Neutrophil (primary cell): ENCODE data around the gene ZNF773.
"Not testable (repeated sequence)": the region's sequence is repeated elsewhere in the genome, so short reads cannot be mapped to it uniquely, and the experiment has no call there.

Experiments used
- H3K27ac ChIP-seq: fragments of 200-600 bp; sonication (generic); 2 replicates; pipeline ENCODE4 v1.5.1; 2016; ENCODE audit warnings: mild to moderate bottlenecking, moderate library complexity
- H3K27me3 ChIP-seq: fragments of 200-600 bp; sonication (generic); 2 replicates; pipeline ENCODE4 v1.6.0; 2016; ENCODE audit warnings: mild to moderate bottlenecking
- H3K36me3 ChIP-seq: fragments of 200-600 bp; sonication (generic); 2 replicates; pipeline ENCODE4 v1.5.1; 2017
- H3K4me1 ChIP-seq, 2 experiments: fragments of 200-600 bp in 1 of 2; sonication (generic) in 1 of 2; 1 replicate in 1 of 2; 2 replicates in 1 of 2; pipeline versions ENCODE4 v1.5.1 to v1.6.1; 2013 to 2016; ENCODE audit warnings: low read depth in 1 of 2, low read length in 1 of 2, mild to moderate bottlenecking in 1 of 2, moderate library complexity in 1 of 2; ENCODE audit not compliant: control insufficient read depth in 1 of 2, insufficient read depth in 1 of 2
- H3K4me3 ChIP-seq, 2 experiments: fragments of 200-600 bp in 1 of 2; sonication (generic) in 1 of 2; 1 replicate in 1 of 2; 2 replicates in 1 of 2; pipeline ENCODE4 v1.5.1; 2013 to 2016; ENCODE audit warnings: low read depth in 1 of 2, low read length in 1 of 2, mild to moderate bottlenecking in 1 of 2, moderate library complexity in 1 of 2
- H3K9me3 ChIP-seq: fragments of 200-600 bp; sonication (generic); 2 replicates; pipeline ENCODE4 v1.5.1; 2016
- CTCF ChIP-seq: fragments of 200-600 bp; sonication (generic); IDR thresholded peaks from 2 replicates; pipeline ENCODE4 v1.5.1; 2016; ENCODE audit warnings: antibody characterized with exemption

The ZNF773 gene

GRCh38 chr19:57499680-57500395 is at the start of gene ZNF773:
Gene ZNF773, plus strand, starts transcription at chr19:57499938. Its CDS starts 143 bp downstream, at chr19:57500081.
- H3K36me3 ChIP-seq, H3K4me1 ChIP-seq, H3K27me3 ChIP-seq: not testable (repeated sequence)
- H3K27ac ChIP-seq, result peak within 1 kb of the TSS; percentile 63
- peak within 1 kb of the TSS; percentile 61 to 65 for H3K4me3 ChIP-seq
- peaks cover 15% of the 10 kb centered on the region for H3K9me3 ChIP-seq

- H3K36me3 ChIP-seq, result no peaks in the 10 kb centered on the region
- TF ChIP-seq CTCF, result no peak
- H3K27ac ChIP-seq, result no peak overlapping the region
- no peak overlapping the region for H3K4me3 ChIP-seq
- no peaks in the 10 kb centered on the region for H3K27me3 ChIP-seq
- H3K4me1 ChIP-seq, result no peaks in the 10 kb centered on the region
- peaks cover 16% of the 10 kb centered on the region for H3K9me3 ChIP-seq
Observed at GRCh38 chr19:57452307-57452706, 47.4 kb upstream of the ZNF773 start.

DNA sequence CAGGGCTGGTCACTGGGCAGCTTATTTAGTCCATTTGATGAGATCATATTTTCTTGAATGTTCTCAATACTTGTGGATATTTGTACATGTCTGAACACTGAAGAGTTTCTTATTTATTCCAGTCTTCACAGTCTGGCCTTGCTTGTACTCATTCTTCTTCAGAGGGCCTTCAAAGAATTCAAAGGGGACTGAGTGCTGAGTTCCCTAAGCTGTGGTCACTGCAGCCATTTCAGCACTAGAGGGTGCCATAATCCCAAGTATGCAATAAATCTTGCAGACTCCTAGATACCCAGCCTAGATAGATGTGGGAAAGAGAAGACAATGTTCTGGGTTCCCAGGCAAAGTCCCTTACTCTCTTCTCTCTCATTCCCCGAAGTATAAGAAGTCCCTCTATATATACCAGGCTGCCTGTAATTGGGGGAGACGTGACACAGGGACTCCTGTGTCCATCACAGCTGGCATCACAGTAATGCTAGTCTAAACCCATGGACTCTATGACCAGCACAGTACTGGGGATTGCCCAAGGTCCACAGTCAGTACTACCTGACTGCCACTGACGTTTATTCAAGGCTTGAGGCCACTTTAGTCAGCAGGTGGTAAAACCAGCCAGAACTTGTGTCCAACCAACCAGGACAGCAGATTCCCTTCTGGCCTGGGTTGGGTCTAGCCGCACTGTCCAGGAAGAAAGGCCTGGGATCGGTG is 33.9 kb upstream of the ZNF773 start:
- Histone ChIP-seq H3K36me3 (no peaks in the 10 kb centered on the region), H3K9me3 (peaks cover 9% of the 10 kb centered on the region), H3K4me3 (no peak overlapping the region), H3K27me3 (no peaks in the 10 kb centered on the region), H3K27ac (no peak overlapping the region), H3K4me1 (no peaks in the 10 kb centered on the region)
- TF ChIP-seq CTCF, result no peak

DNA sequence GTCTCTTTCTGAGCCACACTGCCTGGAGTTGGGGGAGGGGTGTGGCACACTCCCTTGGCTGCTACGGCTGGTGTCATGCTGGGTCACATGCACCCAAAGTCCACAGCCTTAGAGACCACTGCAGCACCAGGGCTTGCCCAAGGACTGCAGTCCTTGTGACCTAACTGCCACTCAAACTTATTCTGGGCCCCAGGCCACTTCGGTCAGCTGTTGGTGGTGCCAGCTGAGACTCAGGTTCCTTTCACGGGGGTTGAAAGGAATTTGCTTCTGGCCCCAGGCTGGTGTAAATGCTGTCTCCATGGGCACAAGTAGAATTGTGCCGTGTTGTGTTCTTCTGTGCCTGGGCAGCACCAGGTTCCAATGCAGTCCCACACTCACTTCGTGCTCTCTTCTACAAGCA is 33.2 kb upstream of the ZNF773 start:
- peaks cover 12% of the 10 kb centered on the region for H3K9me3 ChIP-seq
- no peaks in the 10 kb centered on the region for H3K36me3 ChIP-seq
- H3K4me1 ChIP-seq, result no peaks in the 10 kb centered on the region
- no peaks in the 10 kb centered on the region for H3K27me3 ChIP-seq
- no peak overlapping the region for H3K27ac ChIP-seq
- H3K4me3 ChIP-seq, result no peak overlapping the region
- TF ChIP-seq CTCF, result no peak

- no peaks in the 10 kb centered on the region for H3K27me3 ChIP-seq
- H3K9me3 ChIP-seq, result peaks cover 45% of the 10 kb centered on the region
- H3K27ac ChIP-seq, result no peak overlapping the region
- no peak overlapping the region for H3K4me3 ChIP-seq
- no peak for TF ChIP-seq CTCF
- H3K4me1 ChIP-seq, result peaks cover 10 to 13% of the 10 kb centered on the region in 2 experiments
- H3K36me3 ChIP-seq, result no peaks in the 10 kb centered on the region
Observed at GRCh38 chr19:57473646-57474045, 26.1 kb upstream of the ZNF773 start.
